ENCODE data around the gene RLBP1. TPM values are rescaled to one million over a fixed set of nuclear protein-coding genes. Genes with fewer than 3 reads are reported as not detected.
A peak's percentile ranks its signal among the peaks of the same experiment; 100 is the strongest.

RLBP1 gene
- total RNA-seq, 1 donor from 2014 or later, result not detected

- H3K4me1 ChIP-seq, result peaks cover 47% of the 10 kb centered on the region
- H3K27ac ChIP-seq (replicated peaks), result peak overlapping the region; percentile 66
- intact Hi-C loops (cut with micrococcal nuclease), result no loop called here
- H3K36me3 ChIP-seq, result peaks cover 87% of the 10 kb centered on the region
- H3K9me3 ChIP-seq (replicated peaks), result no peaks in the 10 kb centered on the region
- no peak for TF ChIP-seq CTCF (IDR thresholded peaks at IDR 0.05; ENCODE audit: borderline replicate concordance)
- no peaks in the 10 kb centered on the region for H3K27me3 ChIP-seq (ENCODE audit: low read depth)
- DNase-seq, result no peak
- H3K4me3 ChIP-seq, result no peak overlapping the region
Observed at GRCh38 chr15:89194608-89195007, 26.8 kb downstream of the RLBP1 start.

- Histone ChIP-seq H3K27ac (replicated peaks) (no peak overlapping the region), H3K4me3 (no peak overlapping the region), H3K9me3 (replicated peaks) (no peaks in the 10 kb centered on the region), H3K4me1 (peaks cover 31% of the 10 kb centered on the region), H3K36me3 (peaks cover 96% of the 10 kb centered on the region), H3K27me3 (ENCODE audit: low read depth) (no peaks in the 10 kb centered on the region)
- no peak for DNase-seq
- intact Hi-C loops (cut with micrococcal nuclease), result no loop called here
- no peak for TF ChIP-seq CTCF (IDR thresholded peaks at IDR 0.05; ENCODE audit: borderline replicate concordance)
Observed at GRCh38 chr15:89192766-89193165, 28.6 kb downstream of the RLBP1 start.

- no peak for TF ChIP-seq CTCF (IDR thresholded peaks at IDR 0.05; ENCODE audit: borderline replicate concordance)
- Histone ChIP-seq H3K9me3 (replicated peaks) (no peaks in the 10 kb centered on the region), H3K4me1 (peaks cover 25% of the 10 kb centered on the region), H3K4me3 (no peak overlapping the region), H3K36me3 (peaks cover 96% of the 10 kb centered on the region), H3K27me3 (ENCODE audit: low read depth) (no peaks in the 10 kb centered on the region), H3K27ac (replicated peaks) (no peak overlapping the region)
- no peak for DNase-seq
- intact Hi-C loops (cut with micrococcal nuclease), result no loop called here
Observed at GRCh38 chr15:89192136-89192535, 29.2 kb downstream of the RLBP1 start.

- peaks cover 96% of the 10 kb centered on the region for H3K36me3 ChIP-seq
- peaks cover 7% of the 10 kb centered on the region for H3K4me1 ChIP-seq
- TF ChIP-seq CTCF (IDR thresholded peaks at IDR 0.05; ENCODE audit: borderline replicate concordance), result no peak
- intact Hi-C loops (cut with micrococcal nuclease), result no loop called here
- no peak for DNase-seq
- H3K27ac ChIP-seq (replicated peaks), result no peak overlapping the region
- H3K27me3 ChIP-seq (ENCODE audit: low read depth), result no peaks in the 10 kb centered on the region
- no peak overlapping the region for H3K4me3 ChIP-seq
- H3K9me3 ChIP-seq (replicated peaks), result no peaks in the 10 kb centered on the region
Observed at GRCh38 chr15:89187986-89188514, 33.3 kb downstream of the RLBP1 start.

GRCh38 chr15:89187301-89187985, 33.9 kb downstream of the RLBP1 start:
- no peak for TF ChIP-seq CTCF (IDR thresholded peaks at IDR 0.05; ENCODE audit: borderline replicate concordance)
- Histone ChIP-seq H3K27ac (replicated peaks) (no peak overlapping the region), H3K36me3 (peaks cover 94% of the 10 kb centered on the region), H3K4me3 (no peak overlapping the region), H3K9me3 (replicated peaks) (no peaks in the 10 kb centered on the region), H3K4me1 (peaks cover 7% of the 10 kb centered on the region), H3K27me3 (ENCODE audit: low read depth) (no peaks in the 10 kb centered on the region)
- no peak for DNase-seq
- intact Hi-C loops (cut with micrococcal nuclease), result no loop called here
